Spleen (tissue), 7 donors: ENCODE data around the gene ATM.

Source experiments
- CTCF ChIP-seq, 11 experiments: fragments of 200-600 bp in 7 of 11; fragments of 450-650 bp in 4 of 11; sonication (generic) in 4 of 11; IDR thresholded peaks in 8 of 11; conservative IDR thresholded peaks in 3 of 11; 1 replicate in 7 of 11; 2 replicates in 4 of 11; pipeline versions ENCODE4 v1.4.0 to v1.8.0; 2016 to 2021; ENCODE audit warnings: antibody characterized with exemption in 11 of 11, inconsistent platforms in 4 of 11, mild to moderate bottlenecking in 1 of 11
- POLR2A ChIP-seq, 3 donors: fragments of 450-650 bp; IDR thresholded peaks; one replicate each; pipeline ENCODE4 v1.5.1; 2017; ENCODE audit warnings: antibody characterized with exemption in 3 of 3, mild to moderate bottlenecking in 1 of 3
- POLR2AphosphoS5 ChIP-seq, 3 donors: sonication (generic); formaldehyde crosslinking; IDR thresholded peaks; one replicate each; pipeline ENCODE4 v1.5.1; 2017; ENCODE audit warnings: antibody characterized with exemption in 3 of 3
- donor health status: DM: no; HTN: no; CAD: no; lungs with moderate emphysema.
- donor health status: DM: no; HTN: no; CAD: no.
- donor health status: DM: no; HTN: no; CAD: no.

- TF ChIP-seq POLR2AphosphoS5 (IDR thresholded peaks at IDR 0.05), result no peak
- TF ChIP-seq CTCF (IDR thresholded peaks at IDR 0.05 in 8 of 11, conservative IDR thresholded peaks at IDR 0.05 in 3 of 11), result no peak
- TF ChIP-seq POLR2A (IDR thresholded peaks at IDR 0.05), result no peak
These were observed 12.3 kb downstream of the ATM start for GRCh38 chr11:108235192-108235591.
